Spleen (tissue), 11 donors: ENCODE results near the gene AKAP13. TPM values are rescaled to one million over a fixed set of nuclear protein-coding genes. Genes with fewer than 3 reads are reported as not detected.

Experiments
- DNase-seq: peaks from one replicate; pipeline ENCODE4 v3.0.0-alpha.2; 2020
- H3K27ac ChIP-seq, 8 donors: fragments of 200-600 bp; sonication (generic) in 7 of 8; 1 replicate in 4 of 8; 2 replicates in 4 of 8; pipeline versions ENCODE4 v1.5.0 to v1.8.0; 2016 to 2021; ENCODE audit warnings: inconsistent platforms in 4 of 8, mild to moderate bottlenecking in 4 of 8, moderate library complexity in 1 of 8
- H3K27me3 ChIP-seq, 7 donors: fragments of 200-600 bp; sonication (generic) in 6 of 7; replicated peaks in 1 of 7; 1 replicate in 4 of 7; 2 replicates in 3 of 7; pipeline versions ENCODE4 v1.5.0 to v1.8.0; 2016 to 2021; ENCODE audit warnings: inconsistent platforms in 3 of 7, mild to moderate bottlenecking in 1 of 7
- H3K36me3 ChIP-seq, 6 donors: fragments of 200-600 bp; sonication (generic) in 5 of 6; 1 replicate in 4 of 6; 2 replicates in 2 of 6; pipeline versions ENCODE4 v1.5.0 to v1.8.0; 2016 to 2021; ENCODE audit warnings: inconsistent platforms in 2 of 6
- H3K4me1 ChIP-seq, 6 donors: fragments of 200-600 bp; sonication (generic) in 5 of 6; 1 replicate in 3 of 6; 2 replicates in 3 of 6; pipeline versions ENCODE4 v1.5.0 to v1.8.0; 2016 to 2021; ENCODE audit warnings: inconsistent platforms in 3 of 6
- H3K4me3 ChIP-seq, 8 donors: fragments of 200-600 bp; sonication (generic) in 7 of 8; 1 replicate in 4 of 8; 2 replicates in 4 of 8; pipeline versions ENCODE4 v1.5.0 to v1.8.0; 2016 to 2021; ENCODE audit warnings: inconsistent platforms in 4 of 8, mild to moderate bottlenecking in 4 of 8, moderate library complexity in 2 of 8
- H3K9me3 ChIP-seq, 8 donors: fragments of 200-600 bp; sonication (generic) in 7 of 8; 1 replicate in 4 of 8; 2 replicates in 4 of 8; pipeline versions ENCODE4 v1.5.0 to v1.8.0; 2016 to 2021; ENCODE audit warnings: inconsistent platforms in 4 of 8
- CTCF ChIP-seq, 11 experiments: fragments of 200-600 bp in 7 of 11; fragments of 450-650 bp in 4 of 11; sonication (generic) in 4 of 11; IDR thresholded peaks in 8 of 11; conservative IDR thresholded peaks in 3 of 11; 1 replicate in 7 of 11; 2 replicates in 4 of 11; pipeline versions ENCODE4 v1.4.0 to v1.8.0; 2016 to 2021; ENCODE audit warnings: antibody characterized with exemption in 11 of 11, inconsistent platforms in 4 of 11, mild to moderate bottlenecking in 1 of 11
- POLR2A ChIP-seq, 3 donors: fragments of 450-650 bp; IDR thresholded peaks; one replicate each; pipeline ENCODE4 v1.5.1; 2017; ENCODE audit warnings: antibody characterized with exemption in 3 of 3, mild to moderate bottlenecking in 1 of 3
- POLR2AphosphoS5 ChIP-seq, 3 donors: sonication (generic); formaldehyde crosslinking; IDR thresholded peaks; one replicate each; pipeline ENCODE4 v1.5.1; 2017; ENCODE audit warnings: antibody characterized with exemption in 3 of 3
- WGBS, 5 donors: extraction: QIAGEN DNeasy Blood & Tissue Kit in 3 of 5; methylation state at CpG; one replicate each; pipeline versions ENCODE4 v1.1.5 to v1.1.7; 2013 to 2018; 5-methylcytosine and 5-hydroxymethylcytosine counted together
- intact Hi-C: fragments of 100-400 bp; cut with DNase I; formaldehyde crosslinking; loops from one replicate; pipeline ENCODE4 v1.15.0; 2023; ENCODE audit warnings: low total_unique reads
- polyA plus RNA-seq, 3 donors: library from polyadenylated mRNA; stranded (reverse); fragments of 200-250 nt; gene quantifications; one replicate each; pipeline ENCODE4 v1.2.1, GENCODE V29; 2013
- total RNA-seq, 7 donors: library from RNA; depleted of rRNA in 3 of 7; stranded (reverse); fragments of >200 nt in 3 of 7; fragmentation: NEBNext Ultra II Directional in 4 of 7; extraction: Animal tissue kit (Norgen Biotek cat#: 25700) in 4 of 7; gene quantifications; one replicate each; pipeline versions ENCODE4 v1.1.0 to v1.2.1, GENCODE V29; 2016 to 2021
- donor health status: healthy with polysubstance abuse.
- donor health status: DM: no; HTN: no; CAD: no; lungs with moderate emphysema.
- donor health status: DM: no; HTN: no; CAD: no.
- donor health status: Bipolar disorder and iron deficiency.
- donor health status: healthy.
- donor health status: DM: no; HTN: no; CAD: no.
- donor health status: DM: yes; HTN: yes; CAD: no.

AKAP13 gene
- total and polyA plus RNA-seq, 10 donors = 35.4 to 413 (median 260) TPM

- DNase-seq = no peak
- no peak overlapping the region for H3K27ac ChIP-seq
- intact Hi-C loops = no loop called here
- no peak overlapping the region for H3K4me3 ChIP-seq
- no peaks in the 10 kb centered on the region for H3K9me3 ChIP-seq
- no peak for TF ChIP-seq POLR2AphosphoS5 (IDR thresholded peaks at IDR 0.05)
- TF ChIP-seq POLR2A (IDR thresholded peaks at IDR 0.05) = no peak
- TF ChIP-seq CTCF (IDR thresholded peaks at IDR 0.05 in 8 of 11, conservative IDR thresholded peaks at IDR 0.05 in 3 of 11) = no peak
- WGBS, 5 donors = 87 to 98% (median 94%) methylated on average over 4 of the region's 4 CpGs
- H3K36me3 ChIP-seq = no peaks in the 10 kb centered on the region
- H3K27me3 ChIP-seq = peaks cover 0 to 16% (median 0%) of the 10 kb centered on the region in 7 donors
- H3K4me1 ChIP-seq = peaks cover 0 to 7% (median 0%) of the 10 kb centered on the region in 6 donors
These were observed 28.4 kb upstream of the AKAP13 start for GRCh38 chr15:85351965-85352364.

GRCh38 chr15:85353516-85353915, 26.9 kb upstream of the AKAP13 start:
- no peak overlapping the region for H3K4me3 ChIP-seq
- no peak overlapping the region for H3K27ac ChIP-seq
- peaks cover 0 to 18% (median 0%) of the 10 kb centered on the region in 6 donors for H3K4me1 ChIP-seq
- no peak for DNase-seq
- no peaks in the 10 kb centered on the region for H3K9me3 ChIP-seq
- TF ChIP-seq POLR2AphosphoS5 (IDR thresholded peaks at IDR 0.05) = no peak
- no peak for TF ChIP-seq POLR2A (IDR thresholded peaks at IDR 0.05)
- no peak for TF ChIP-seq CTCF (IDR thresholded peaks at IDR 0.05 in 8 of 11, conservative IDR thresholded peaks at IDR 0.05 in 3 of 11)
- no peaks in the 10 kb centered on the region for H3K36me3 ChIP-seq
- H3K27me3 ChIP-seq = peaks cover 0 to 16% (median 0%) of the 10 kb centered on the region in 7 donors
- intact Hi-C loops = no loop called here

GRCh38 chr15:85354461-85354860, 25.9 kb upstream of the AKAP13 start:
- WGBS, 5 donors = 56 to 86% (median 67%) methylated on average over 3 to 4 of the region's 4 CpGs
- H3K36me3 ChIP-seq = no peaks in the 10 kb centered on the region
- intact Hi-C loops = no loop called here
- H3K4me1 ChIP-seq = peaks cover 0 to 18% (median 0%) of the 10 kb centered on the region in 6 donors
- H3K9me3 ChIP-seq = no peaks in the 10 kb centered on the region
- no peak for DNase-seq
- TF ChIP-seq POLR2AphosphoS5 (IDR thresholded peaks at IDR 0.05) (no peak), CTCF (IDR thresholded peaks at IDR 0.05 in 8 of 11, conservative IDR thresholded peaks at IDR 0.05 in 3 of 11) (no peak), POLR2A (IDR thresholded peaks at IDR 0.05) (no peak)
- H3K27ac ChIP-seq = no peak overlapping the region
- peaks cover 0 to 16% (median 0%) of the 10 kb centered on the region in 7 donors for H3K27me3 ChIP-seq
- H3K4me3 ChIP-seq = no peak overlapping the region

GRCh38 chr15:85354948-85355347, 25.5 kb upstream of the AKAP13 start:
- 48 to 54% (median 50%) methylated on average over 4 of the region's 4 CpGs for WGBS, 5 donors
- no peak overlapping the region for H3K4me3 ChIP-seq
- no peaks in the 10 kb centered on the region for H3K36me3 ChIP-seq
- intact Hi-C loops = no loop called here
- no peak for DNase-seq
- H3K27me3 ChIP-seq = peaks cover 0 to 16% (median 0%) of the 10 kb centered on the region in 7 donors
- peaks cover 0 to 18% (median 0%) of the 10 kb centered on the region in 6 donors for H3K4me1 ChIP-seq
- no peak overlapping the region for H3K27ac ChIP-seq
- no peak for TF ChIP-seq POLR2A (IDR thresholded peaks at IDR 0.05)
- TF ChIP-seq CTCF (IDR thresholded peaks at IDR 0.05 in 8 of 11, conservative IDR thresholded peaks at IDR 0.05 in 3 of 11) = no peak
- TF ChIP-seq POLR2AphosphoS5 (IDR thresholded peaks at IDR 0.05) = no peak
- H3K9me3 ChIP-seq = no peaks in the 10 kb centered on the region
